Liver (tissue), 9 donors: ENCODE measurements around the gene MAP3K20. TPM values are rescaled to one million over a fixed set of nuclear protein-coding genes. Genes with fewer than 3 reads are reported as not detected.

Experiments
- DNase-seq: peaks from one replicate; pipeline ENCODE4 v3.0.0-alpha.2; 2017; ENCODE audit warnings: low spot score
- H3K27ac ChIP-seq, 2 donors: one replicate each; pipeline ENCODE4 v1.7.0; 2013; ENCODE audit warnings: inconsistent platforms in 2 of 2, low read length in 2 of 2, control low read depth in 1 of 2, low read depth in 1 of 2, mild to moderate bottlenecking in 1 of 2
- H3K27me3 ChIP-seq, 4 donors: one replicate each; pipeline versions ENCODE4 v1.6.1 to v1.7.0; 2013; ENCODE audit warnings: low read length in 3 of 4, inconsistent platforms in 1 of 4, mild to moderate bottlenecking in 1 of 4, moderate library complexity in 1 of 4; ENCODE audit not compliant: control insufficient read depth in 4 of 4, insufficient read depth in 4 of 4
- H3K36me3 ChIP-seq, 4 donors: one replicate each; pipeline versions ENCODE4 v1.6.1 to v1.7.0; 2013; ENCODE audit warnings: low read length in 3 of 4, mild to moderate bottlenecking in 3 of 4, low read depth in 1 of 4, moderate library complexity in 1 of 4; ENCODE audit not compliant: control insufficient read depth in 4 of 4, insufficient read depth in 3 of 4
- H3K4me1 ChIP-seq, 4 donors: one replicate each; pipeline versions ENCODE4 v1.6.1 to v1.7.0; 2013; ENCODE audit warnings: low read length in 3 of 4, mild to moderate bottlenecking in 3 of 4, moderate library complexity in 1 of 4; ENCODE audit not compliant: control insufficient read depth in 4 of 4, insufficient read depth in 4 of 4
- H3K4me3 ChIP-seq, 3 donors: one replicate each; pipeline versions ENCODE4 v1.6.1 to v1.7.0; 2013; ENCODE audit warnings: low read length in 3 of 3, control low read depth in 1 of 3, low read depth in 1 of 3, mild to moderate bottlenecking in 1 of 3
- H3K9ac ChIP-seq, 2 donors: one replicate each; pipeline ENCODE4 v1.7.0; 2013; ENCODE audit warnings: low read length in 2 of 2, mild to moderate bottlenecking in 2 of 2, moderate library complexity in 2 of 2, control low read depth in 1 of 2, low read depth in 1 of 2
- H3K9me3 ChIP-seq, 4 donors: one replicate each; pipeline versions ENCODE4 v1.6.1 to v1.7.0; 2013; ENCODE audit warnings: low read length in 3 of 4; ENCODE audit not compliant: control insufficient read depth in 4 of 4
- EGR1 ChIP-seq, 2 donors: IDR thresholded peaks; 2 replicates each; pipeline ENCODE4 v1.6.1; 2016 to 2018; ENCODE audit warnings: antibody characterized with exemption in 2 of 2, low read depth in 2 of 2
- FOXA1 ChIP-seq: IDR thresholded peaks from 2 replicates; pipeline ENCODE4 v1.6.1; 2016; ENCODE audit warnings: antibody characterized with exemption
- FOXA2 ChIP-seq: IDR thresholded peaks from 2 replicates; pipeline ENCODE4 v1.6.1; 2016; ENCODE audit warnings: antibody characterized with exemption
- GABPA ChIP-seq, 2 donors: IDR thresholded peaks in 1 of 2; conservative IDR thresholded peaks in 1 of 2; 2 replicates each; pipeline ENCODE4 v1.6.1; 2016; ENCODE audit warnings: antibody characterized with exemption in 2 of 2, mild to moderate bottlenecking in 1 of 2, moderate library complexity in 1 of 2
- HNF4A ChIP-seq, 2 donors: conservative IDR thresholded peaks; 2 replicates each; pipeline ENCODE4 v1.6.1; 2016; ENCODE audit warnings: antibody characterized with exemption in 2 of 2, mild to moderate bottlenecking in 2 of 2
- HNF4G ChIP-seq: IDR thresholded peaks from 2 replicates; pipeline ENCODE4 v1.6.1; 2016; ENCODE audit warnings: antibody characterized with exemption
- JUND ChIP-seq, 2 donors: IDR thresholded peaks; 2 replicates each; pipeline ENCODE4 v1.6.1; 2016; ENCODE audit warnings: antibody characterized with exemption in 2 of 2
- NR2F2 ChIP-seq: IDR thresholded peaks from 2 replicates; pipeline ENCODE4 v1.6.1; 2016; ENCODE audit warnings: antibody characterized with exemption
- RAD21 ChIP-seq, 2 donors: IDR thresholded peaks; 2 replicates each; pipeline ENCODE4 v1.6.1; 2016; ENCODE audit warnings: antibody characterized with exemption in 2 of 2, mild to moderate bottlenecking in 2 of 2
- RXRA ChIP-seq, 2 donors: IDR thresholded peaks; 2 replicates each; pipeline ENCODE4 v1.6.1; 2017 to 2018; ENCODE audit warnings: antibody characterized with exemption in 2 of 2, mild to moderate bottlenecking in 1 of 2
- SP1 ChIP-seq: IDR thresholded peaks from 2 replicates; pipeline ENCODE4 v1.6.1; 2018; ENCODE audit warnings: antibody characterized with exemption, mild to moderate bottlenecking
- TAF1 ChIP-seq: conservative IDR thresholded peaks from 2 replicates; pipeline ENCODE4 v1.6.1; 2016; ENCODE audit warnings: antibody characterized with exemption, mild to moderate bottlenecking
- YY1 ChIP-seq: IDR thresholded peaks from 2 replicates; pipeline ENCODE4 v1.6.1; 2016; ENCODE audit warnings: antibody characterized with exemption, mild to moderate bottlenecking
- WGBS: extraction: QIAGEN DNeasy Blood & Tissue Kit; methylation state at CpG from one replicate; pipeline ENCODE4 v1.1.7; 2013; 5-methylcytosine and 5-hydroxymethylcytosine counted together
- polyA plus RNA-seq, 2 donors: library from polyadenylated mRNA; stranded (reverse) in 1 of 2; unstranded in 1 of 2; fragments of 200-250 nt in 1 of 2; fragments of >200 nt in 1 of 2; fragmentation: Nextera tagmentation in 1 of 2; extraction: Ambion mirVana in 1 of 2; gene quantifications; one replicate each; pipeline versions ENCODE4 v1.2.1 to v1.2.3, GENCODE V29; 2013 to 2015
- total RNA-seq, 2 donors: library from RNA; depleted of rRNA; stranded (reverse); fragments of >200 nt; gene quantifications; one replicate each; pipeline ENCODE4 v1.2.3, GENCODE V29; 2014
- TF ChIP-seq, protein P1 (sequence below): IDR thresholded peaks from 2 replicates; pipeline ENCODE4 v1.6.1; 2016; ENCODE audit warnings: antibody characterized with exemption
- TF ChIP-seq, protein P2 (sequence below): IDR thresholded peaks from 2 replicates; pipeline ENCODE4 v1.6.1; 2016; ENCODE audit warnings: antibody characterized with exemption, mild to moderate bottlenecking
- TF ChIP-seq, protein P3 (sequence below): IDR thresholded peaks from 2 replicates; pipeline ENCODE4 v1.6.1; 2016; ENCODE audit warnings: antibody characterized with exemption
- TF ChIP-seq, protein P4 (sequence below): fragments of 150-350 bp; IDR thresholded peaks from 2 replicates; pipeline ENCODE4 v1.5.1; 2017; ENCODE audit warnings: improper control_type of control experiment, low read depth, low read length; ENCODE audit not compliant: missing input control
- TF ChIP-seq, protein P5 (sequence below): IDR thresholded peaks from 2 replicates; pipeline ENCODE4 v1.6.1; 2016; ENCODE audit warnings: antibody characterized with exemption
- donor health status: healthy.
- donor health status: healthy.
- donor health status: healthy.
- donor health status: healthy.
- donor health status: healthy.

The MAP3K20 gene
- total RNA-seq (10 to 100 TPM; 16.8 to 22.6 TPM), polyA plus RNA-seq (10 to 100 TPM in 1 of 2 donors, 1 to 10 TPM in 1; 9.1 to 13.1 TPM)

DNA sequence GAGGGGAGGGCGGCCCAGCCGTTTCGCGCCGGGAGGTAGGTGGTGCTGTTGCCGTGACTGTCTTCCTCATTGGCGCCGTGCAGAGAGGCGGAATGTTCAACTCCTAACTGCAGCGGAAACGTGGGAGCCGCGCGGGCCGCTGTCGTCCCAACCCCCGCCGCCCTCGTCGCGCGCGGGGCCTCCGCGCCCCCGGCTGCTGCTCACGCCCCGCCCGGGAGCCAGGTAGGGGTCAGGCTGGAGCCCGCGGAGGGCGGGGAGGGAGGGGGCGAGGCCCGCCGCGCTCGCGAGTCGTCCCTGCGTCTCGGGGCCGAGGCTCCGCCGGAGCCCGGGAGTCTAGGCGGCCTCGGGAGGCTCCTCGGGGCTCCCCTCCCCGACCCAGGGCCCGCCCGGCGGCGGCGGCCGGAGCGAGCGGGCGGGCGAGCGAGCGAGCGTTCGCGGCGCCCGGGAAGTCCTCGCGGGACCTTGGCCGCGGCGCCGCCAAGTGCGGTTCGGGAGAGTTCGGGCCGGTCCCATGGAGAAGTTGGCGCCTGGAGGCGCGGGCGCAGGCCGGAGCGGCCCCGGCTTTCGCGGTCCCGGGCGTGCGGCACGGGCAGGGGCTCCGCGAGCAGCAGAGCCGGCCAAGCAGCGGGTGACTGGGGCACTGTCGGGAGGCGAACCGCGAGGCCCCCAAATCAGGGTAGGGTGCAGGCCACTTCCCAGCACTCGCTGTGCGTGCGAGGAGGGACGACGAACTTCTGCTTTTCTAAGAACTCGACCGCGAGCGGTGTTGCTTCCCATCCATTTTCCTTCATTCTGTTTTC is at the start of gene MAP3K20:
Gene MAP3K20 (plus strand): TSS at position 66 of the 800 bp plus-strand sequence. CDS start 15,186 bp downstream, outside the sequence.
- Histone ChIP-seq H3K36me3 (no peaks in the 10 kb centered on the region), H3K9me3 (no peaks in the 10 kb centered on the region), H3K4me1 (peaks cover 0 to 11% (median 4%) of the 10 kb centered on the region in 4 donors), H3K9ac (peak within 1 kb of the TSS; percentile 84 to 90), H3K27me3 (no peaks in the 10 kb centered on the region), H3K4me3 (peak within 1 kb of the TSS; percentile 63 to 93 (median 72)), H3K27ac (peak within 1 kb of the TSS; percentile 87 to 88)
- peak; percentile 72 for DNase-seq
- WGBS: under 1% methylated on average over 106 of the region's 106 CpGs
- TF ChIP-seq NR2F2 (no peak), GABPA (IDR thresholded peaks at IDR 0.05 in 1 of 2, conservative IDR thresholded peaks at IDR 0.05 in 1 of 2) (no peak), HNF4G (no peak), SP1 (no peak), JUND (IDR thresholded peaks at IDR 0.05) (no peak), TAF1 (peak; percentile 33), HNF4A (conservative IDR thresholded peaks at IDR 0.05) (no peak), FOXA2 (no peak), RAD21 (IDR thresholded peaks at IDR 0.05) (peak; percentile 52 to 61), EGR1 (IDR thresholded peaks at IDR 0.05; ENCODE audit: low read depth in 2 of 2) (no peak), FOXA1 (no peak), YY1 (peak; percentile 31), RXRA (IDR thresholded peaks at IDR 0.05) (no peak)
- TF ChIP-seq, protein P1, sequence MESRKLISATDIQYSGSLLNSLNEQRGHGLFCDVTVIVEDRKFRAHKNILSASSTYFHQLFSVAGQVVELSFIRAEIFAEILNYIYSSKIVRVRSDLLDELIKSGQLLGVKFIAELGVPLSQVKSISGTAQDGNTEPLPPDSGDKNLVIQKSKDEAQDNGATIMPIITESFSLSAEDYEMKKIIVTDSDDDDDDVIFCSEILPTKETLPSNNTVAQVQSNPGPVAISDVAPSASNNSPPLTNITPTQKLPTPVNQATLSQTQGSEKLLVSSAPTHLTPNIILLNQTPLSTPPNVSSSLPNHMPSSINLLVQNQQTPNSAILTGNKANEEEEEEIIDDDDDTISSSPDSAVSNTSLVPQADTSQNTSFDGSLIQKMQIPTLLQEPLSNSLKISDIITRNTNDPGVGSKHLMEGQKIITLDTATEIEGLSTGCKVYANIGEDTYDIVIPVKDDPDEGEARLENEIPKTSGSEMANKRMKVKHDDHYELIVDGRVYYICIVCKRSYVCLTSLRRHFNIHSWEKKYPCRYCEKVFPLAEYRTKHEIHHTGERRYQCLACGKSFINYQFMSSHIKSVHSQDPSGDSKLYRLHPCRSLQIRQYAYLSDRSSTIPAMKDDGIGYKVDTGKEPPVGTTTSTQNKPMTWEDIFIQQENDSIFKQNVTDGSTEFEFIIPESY: no peak
- TF ChIP-seq, protein P2, sequence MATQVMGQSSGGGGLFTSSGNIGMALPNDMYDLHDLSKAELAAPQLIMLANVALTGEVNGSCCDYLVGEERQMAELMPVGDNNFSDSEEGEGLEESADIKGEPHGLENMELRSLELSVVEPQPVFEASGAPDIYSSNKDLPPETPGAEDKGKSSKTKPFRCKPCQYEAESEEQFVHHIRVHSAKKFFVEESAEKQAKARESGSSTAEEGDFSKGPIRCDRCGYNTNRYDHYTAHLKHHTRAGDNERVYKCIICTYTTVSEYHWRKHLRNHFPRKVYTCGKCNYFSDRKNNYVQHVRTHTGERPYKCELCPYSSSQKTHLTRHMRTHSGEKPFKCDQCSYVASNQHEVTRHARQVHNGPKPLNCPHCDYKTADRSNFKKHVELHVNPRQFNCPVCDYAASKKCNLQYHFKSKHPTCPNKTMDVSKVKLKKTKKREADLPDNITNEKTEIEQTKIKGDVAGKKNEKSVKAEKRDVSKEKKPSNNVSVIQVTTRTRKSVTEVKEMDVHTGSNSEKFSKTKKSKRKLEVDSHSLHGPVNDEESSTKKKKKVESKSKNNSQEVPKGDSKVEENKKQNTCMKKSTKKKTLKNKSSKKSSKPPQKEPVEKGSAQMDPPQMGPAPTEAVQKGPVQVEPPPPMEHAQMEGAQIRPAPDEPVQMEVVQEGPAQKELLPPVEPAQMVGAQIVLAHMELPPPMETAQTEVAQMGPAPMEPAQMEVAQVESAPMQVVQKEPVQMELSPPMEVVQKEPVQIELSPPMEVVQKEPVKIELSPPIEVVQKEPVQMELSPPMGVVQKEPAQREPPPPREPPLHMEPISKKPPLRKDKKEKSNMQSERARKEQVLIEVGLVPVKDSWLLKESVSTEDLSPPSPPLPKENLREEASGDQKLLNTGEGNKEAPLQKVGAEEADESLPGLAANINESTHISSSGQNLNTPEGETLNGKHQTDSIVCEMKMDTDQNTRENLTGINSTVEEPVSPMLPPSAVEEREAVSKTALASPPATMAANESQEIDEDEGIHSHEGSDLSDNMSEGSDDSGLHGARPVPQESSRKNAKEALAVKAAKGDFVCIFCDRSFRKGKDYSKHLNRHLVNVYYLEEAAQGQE: no peak
- TF ChIP-seq, protein P3, sequence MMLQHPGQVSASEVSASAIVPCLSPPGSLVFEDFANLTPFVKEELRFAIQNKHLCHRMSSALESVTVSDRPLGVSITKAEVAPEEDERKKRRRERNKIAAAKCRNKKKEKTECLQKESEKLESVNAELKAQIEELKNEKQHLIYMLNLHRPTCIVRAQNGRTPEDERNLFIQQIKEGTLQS: no peak
- TF ChIP-seq, protein P4, sequence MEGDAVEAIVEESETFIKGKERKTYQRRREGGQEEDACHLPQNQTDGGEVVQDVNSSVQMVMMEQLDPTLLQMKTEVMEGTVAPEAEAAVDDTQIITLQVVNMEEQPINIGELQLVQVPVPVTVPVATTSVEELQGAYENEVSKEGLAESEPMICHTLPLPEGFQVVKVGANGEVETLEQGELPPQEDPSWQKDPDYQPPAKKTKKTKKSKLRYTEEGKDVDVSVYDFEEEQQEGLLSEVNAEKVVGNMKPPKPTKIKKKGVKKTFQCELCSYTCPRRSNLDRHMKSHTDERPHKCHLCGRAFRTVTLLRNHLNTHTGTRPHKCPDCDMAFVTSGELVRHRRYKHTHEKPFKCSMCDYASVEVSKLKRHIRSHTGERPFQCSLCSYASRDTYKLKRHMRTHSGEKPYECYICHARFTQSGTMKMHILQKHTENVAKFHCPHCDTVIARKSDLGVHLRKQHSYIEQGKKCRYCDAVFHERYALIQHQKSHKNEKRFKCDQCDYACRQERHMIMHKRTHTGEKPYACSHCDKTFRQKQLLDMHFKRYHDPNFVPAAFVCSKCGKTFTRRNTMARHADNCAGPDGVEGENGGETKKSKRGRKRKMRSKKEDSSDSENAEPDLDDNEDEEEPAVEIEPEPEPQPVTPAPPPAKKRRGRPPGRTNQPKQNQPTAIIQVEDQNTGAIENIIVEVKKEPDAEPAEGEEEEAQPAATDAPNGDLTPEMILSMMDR: peak; percentile 27
- TF ChIP-seq, protein P5, sequence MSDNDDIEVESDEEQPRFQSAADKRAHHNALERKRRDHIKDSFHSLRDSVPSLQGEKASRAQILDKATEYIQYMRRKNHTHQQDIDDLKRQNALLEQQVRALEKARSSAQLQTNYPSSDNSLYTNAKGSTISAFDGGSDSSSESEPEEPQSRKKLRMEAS: no peak
